Stimulated activated CD4-positive, alpha-beta T cell treated with anti-CD3 and anti-CD28 coated beads, Interleukin-2, amount 100 ng/mL, for 48 hours (primary cell): ENCODE data around the gene FAAP20.

ENCODE experiments used
- DNase-seq, 2 donors: peaks; one replicate each; pipeline ENCODE4 v3.0.0-alpha.2; 2020

Gene FAAP20

DNA sequence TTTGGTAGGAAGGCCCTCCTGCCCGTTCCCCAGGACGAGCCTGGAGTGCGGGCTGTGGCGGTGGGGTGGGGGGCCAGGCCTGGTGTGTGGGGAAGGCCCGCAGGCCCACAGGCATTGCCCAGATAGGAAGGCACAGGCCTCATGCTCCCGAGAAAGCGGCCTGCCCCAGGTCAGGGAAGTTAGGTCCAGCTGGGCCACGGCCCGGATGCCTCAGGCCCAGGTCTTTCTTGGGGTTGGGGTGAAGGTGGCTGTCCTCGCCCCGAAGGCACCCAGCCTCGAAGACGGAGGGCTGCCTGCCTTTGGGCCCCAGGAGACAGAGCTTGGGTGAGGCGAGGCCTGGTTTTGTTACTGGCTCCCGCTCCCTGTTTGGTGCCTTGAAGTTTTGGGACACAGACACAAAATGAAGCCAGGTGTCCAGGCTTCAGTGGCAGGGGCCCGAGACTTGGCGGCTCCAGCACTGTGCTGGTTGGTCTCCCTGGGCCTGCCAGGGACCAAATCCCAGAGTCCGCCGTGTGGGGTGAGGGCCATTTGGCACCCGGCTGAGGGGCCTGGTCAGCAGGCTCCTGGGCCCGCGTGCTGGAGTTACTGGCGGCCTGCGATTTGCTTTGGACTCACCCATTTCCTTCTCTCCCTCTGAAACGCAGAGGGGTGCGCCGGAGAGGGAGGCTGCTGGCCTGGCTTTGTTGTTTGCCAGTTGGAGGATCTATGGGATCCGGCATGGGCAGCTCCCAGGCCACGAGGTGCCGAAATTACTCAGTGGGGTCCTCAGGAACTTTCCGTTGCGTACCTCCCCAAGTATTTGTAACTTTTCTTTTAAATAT is 35.5 kb upstream of the FAAP20 start:
- no peak for DNase-seq

DNA sequence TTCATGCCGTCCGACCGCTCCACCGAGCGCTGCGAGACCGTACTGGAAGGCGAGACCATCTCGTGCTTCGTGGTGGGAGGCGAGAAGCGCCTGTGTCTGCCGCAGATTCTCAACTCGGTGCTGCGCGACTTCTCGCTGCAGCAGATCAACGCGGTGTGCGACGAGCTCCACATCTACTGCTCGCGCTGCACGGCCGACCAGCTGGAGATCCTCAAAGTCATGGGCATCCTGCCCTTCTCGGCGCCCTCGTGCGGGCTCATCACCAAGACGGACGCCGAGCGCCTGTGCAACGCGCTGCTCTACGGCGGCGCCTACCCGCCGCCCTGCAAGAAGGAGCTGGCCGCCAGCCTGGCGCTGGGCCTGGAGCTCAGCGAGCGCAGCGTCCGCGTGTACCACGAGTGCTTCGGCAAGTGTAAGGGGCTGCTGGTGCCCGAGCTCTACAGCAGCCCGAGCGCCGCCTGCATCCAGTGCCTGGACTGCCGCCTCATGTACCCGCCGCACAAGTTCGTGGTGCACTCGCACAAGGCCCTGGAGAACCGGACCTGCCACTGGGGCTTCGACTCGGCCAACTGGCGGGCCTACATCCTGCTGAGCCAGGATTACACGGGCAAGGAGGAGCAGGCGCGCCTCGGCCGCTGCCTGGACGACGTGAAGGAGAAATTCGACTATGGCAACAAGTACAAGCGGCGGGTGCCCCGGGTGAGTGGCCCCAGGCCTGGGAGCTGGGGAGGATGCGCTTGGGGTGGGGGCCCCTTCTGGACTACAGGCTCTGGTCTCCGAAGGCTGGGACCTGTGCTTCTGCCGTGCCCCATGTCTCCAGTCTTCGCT is 34.7 kb upstream of the FAAP20 start:
- DNase-seq: peak in 1 of 2 donors; percentile 52

DNA sequence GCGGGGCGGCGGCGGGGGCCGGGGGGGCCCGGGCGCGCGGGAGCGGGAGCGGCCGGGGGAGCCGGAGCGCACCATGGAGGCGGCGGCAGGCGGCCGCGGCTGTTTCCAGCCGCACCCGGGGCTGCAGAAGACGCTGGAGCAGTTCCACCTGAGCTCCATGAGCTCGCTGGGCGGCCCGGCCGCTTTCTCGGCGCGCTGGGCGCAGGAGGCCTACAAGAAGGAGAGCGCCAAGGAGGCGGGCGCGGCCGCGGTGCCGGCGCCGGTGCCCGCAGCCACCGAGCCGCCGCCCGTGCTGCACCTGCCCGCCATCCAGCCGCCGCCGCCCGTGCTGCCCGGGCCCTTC is 34.1 kb upstream of the FAAP20 start:
- DNase-seq: no peak

DNA sequence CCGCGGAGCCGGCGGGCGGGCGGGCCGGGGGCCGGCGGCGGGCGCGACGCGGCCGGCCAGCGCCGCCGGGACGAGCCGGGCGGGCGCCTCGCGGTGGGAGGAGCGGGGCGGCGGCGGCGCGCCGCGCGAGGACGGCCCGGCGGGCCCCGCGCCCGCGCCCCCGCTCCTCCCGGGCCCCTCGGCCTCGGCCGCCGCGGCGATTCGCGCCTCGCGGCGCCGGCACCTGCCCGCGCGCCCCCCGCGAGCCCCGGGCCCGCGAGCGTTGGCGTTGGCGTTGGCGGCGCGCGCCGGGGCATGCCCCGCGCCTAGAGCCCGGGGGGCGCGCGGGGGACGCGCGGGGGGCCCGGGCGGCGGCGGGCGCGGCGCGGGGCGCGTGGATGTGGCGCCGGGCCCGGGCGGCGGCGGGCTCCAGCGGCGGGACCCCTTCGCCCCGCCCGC is 33.6 kb upstream of the FAAP20 start, which contains the start of gene SKI:
SKI (plus strand) TSS at position 163 of the 438 bp plus-strand sequence. CDS start 448 bp downstream, outside the sequence.
- DNase-seq: no peak

DNA sequence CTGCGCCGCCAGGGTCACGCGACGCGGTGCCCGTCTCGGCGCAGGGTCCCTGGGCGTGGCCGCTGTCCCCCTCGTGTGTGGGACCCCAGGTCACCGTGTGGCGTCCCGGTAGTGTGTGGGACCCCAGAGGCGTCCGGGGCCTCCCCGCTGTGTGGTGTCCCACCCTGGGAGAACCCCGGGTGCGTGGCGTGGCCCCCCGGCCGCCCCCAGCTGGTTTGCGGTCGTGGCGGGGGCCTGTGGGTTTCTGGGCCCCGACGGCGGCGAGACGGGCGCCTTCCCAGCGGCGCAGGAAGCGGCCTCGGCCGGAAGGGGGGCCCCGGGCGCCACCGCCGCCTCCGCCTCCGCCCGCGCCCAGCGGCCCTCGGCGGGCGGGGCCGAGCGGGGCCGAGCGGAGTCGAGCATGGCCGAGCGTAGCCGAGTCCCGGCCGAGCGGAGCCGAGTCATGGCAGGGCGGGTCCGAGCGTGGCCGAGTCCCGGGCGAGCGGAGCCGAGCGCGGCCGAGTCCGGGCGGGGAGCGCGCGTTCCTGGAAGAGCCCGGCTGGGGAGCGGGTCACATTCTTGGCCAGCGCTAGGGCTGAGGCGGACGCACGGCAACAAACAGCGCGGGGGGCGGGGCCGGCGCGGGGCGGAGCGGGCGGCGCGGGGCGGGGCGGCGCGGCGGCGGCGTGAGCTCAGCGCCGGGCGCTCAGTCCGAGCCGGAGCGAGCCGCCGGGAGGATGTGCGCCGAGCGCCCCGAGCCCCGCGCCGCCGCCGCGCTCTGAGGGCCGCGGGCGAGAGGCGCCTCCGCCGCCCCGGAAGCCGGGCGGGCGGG is 33.0 kb upstream of the FAAP20 start:
- DNase-seq: peak; percentile 96 to 97

DNA sequence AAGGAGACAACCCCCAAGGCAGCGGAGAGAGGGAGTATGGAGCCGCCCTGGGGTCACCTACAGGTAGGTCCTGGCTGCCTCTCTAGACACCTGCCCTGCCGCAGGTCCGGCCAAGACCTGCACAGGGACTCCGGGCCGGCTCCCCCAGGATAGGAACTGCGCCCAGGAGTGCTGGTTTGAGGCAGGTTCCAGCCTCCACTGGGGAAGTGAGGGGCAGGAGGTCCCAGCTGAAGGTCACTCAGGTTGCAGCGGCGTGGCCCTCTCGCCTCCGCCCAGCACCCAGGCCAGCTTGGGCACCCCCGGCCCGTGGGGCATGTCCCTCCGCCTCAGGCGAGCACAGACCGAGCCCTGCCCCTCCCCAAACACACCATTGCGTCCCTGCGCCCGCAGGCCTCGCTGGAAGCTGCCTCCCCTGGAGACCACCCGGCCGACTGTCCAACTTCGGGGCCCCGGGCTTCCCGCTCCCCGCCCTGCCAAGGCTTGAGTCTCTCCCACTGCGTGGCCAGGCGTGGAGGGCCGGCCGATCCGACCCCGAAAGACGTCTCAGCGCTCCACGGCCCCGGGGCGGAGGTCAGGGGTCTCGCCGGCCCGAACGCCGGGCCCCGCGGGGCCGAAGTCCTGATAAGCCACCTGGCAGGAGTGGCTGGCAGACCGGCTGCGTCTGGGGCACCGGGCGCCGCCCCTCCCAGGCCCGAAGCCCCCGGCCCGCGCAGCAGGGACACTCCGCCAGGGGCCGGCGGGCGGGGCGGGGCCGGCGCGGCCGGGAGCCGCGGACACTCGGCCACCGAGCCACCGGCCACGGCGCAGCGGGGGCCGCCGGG is 32.2 kb upstream of the FAAP20 start:
- DNase-seq: no peak

DNA sequence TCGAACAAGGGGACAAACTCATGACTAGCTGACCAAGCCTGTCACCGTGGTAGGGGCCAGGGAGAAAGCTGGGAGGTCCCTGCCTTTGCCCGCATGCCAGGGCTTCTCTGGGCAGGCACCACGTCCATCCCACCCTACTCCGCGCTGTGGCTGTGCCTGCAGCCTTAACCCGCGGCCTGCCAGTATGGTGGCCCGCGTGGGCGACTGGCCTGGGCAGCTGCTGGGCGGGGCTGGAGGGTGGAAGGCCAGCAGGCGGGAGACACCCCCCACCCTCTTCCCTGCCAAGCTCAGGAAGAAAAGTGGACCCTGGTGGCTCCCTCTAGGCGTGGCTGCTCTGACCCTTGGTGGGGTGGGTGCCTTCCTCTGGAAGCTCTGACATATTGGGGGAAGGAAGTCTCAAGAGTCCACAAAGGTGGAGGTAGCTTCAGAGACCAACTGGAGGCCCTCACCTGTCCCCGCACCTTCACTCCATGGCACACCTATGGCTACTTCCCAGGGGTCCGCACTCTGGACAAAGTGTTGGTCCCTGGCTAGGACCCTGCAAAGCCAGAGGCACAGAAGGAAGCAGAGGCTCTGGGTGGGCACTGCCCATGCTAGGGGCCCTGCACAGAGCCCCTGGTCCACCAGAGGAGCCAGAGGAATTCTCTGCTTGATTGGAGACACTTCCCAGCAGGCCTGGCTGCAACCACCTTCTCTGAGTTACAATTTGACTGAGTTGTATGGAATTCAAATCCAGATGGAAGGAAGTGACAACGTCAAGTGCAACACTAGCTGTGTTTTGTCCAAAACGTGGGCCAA is 30.3 kb upstream of the FAAP20 start:
- no peak for DNase-seq

DNA sequence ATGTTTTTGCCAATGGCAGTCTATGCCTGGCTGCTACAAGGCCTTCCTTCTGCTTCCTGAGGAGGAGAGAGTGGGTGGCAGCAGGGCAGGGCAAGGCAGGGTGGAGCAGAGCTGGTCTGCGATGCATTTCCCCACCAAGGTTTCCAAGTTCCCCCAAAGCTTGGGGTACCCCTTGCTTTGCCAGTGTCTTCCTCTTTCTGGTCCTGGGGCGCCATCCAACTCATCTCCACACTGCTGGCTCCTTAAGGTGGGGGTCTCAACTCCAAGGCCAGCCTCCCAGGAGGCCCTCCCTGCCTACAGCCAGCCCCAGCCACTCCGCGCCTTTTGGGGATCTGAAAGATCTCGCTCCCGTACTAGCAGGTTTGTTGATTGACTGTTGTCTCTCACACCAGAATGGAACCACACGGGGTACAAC is 29.6 kb upstream of the FAAP20 start:
- no peak for DNase-seq

DNA sequence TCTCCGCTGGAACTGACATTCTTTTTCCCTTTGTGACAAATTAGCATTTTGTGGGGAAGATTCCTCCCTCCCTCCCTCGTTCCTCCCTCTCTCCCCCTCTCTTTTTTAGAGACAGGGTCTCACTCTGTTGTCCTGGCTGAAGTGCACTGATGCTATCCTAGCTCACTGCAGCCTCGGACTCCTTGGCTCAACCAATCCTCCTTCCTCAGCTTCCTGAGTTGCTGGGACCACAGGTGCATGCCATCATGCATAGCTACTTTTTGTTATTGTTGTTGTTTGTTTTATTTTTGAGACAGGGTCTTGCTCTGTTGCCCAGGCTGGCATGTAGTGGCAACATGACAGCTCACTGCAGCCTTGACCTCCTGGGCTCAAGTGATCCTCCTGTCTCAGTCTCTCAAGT is 26.7 kb upstream of the FAAP20 start:
- no peak for DNase-seq

DNA sequence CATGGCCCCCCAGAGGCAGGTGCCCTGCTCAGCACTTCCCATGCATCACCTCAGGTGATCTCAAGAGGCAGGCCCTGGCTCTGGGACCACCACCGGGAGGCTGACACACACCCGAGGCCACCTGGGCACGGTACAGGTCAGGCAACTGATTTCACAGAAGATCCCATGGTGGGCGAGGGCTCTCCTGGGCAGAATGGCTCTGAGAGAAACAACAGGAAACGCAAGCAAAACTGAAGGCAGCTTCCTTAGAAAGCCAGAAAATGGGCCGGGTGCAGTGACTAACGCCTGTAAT is 22.1 kb upstream of the FAAP20 start:
- DNase-seq: no peak

DNA sequence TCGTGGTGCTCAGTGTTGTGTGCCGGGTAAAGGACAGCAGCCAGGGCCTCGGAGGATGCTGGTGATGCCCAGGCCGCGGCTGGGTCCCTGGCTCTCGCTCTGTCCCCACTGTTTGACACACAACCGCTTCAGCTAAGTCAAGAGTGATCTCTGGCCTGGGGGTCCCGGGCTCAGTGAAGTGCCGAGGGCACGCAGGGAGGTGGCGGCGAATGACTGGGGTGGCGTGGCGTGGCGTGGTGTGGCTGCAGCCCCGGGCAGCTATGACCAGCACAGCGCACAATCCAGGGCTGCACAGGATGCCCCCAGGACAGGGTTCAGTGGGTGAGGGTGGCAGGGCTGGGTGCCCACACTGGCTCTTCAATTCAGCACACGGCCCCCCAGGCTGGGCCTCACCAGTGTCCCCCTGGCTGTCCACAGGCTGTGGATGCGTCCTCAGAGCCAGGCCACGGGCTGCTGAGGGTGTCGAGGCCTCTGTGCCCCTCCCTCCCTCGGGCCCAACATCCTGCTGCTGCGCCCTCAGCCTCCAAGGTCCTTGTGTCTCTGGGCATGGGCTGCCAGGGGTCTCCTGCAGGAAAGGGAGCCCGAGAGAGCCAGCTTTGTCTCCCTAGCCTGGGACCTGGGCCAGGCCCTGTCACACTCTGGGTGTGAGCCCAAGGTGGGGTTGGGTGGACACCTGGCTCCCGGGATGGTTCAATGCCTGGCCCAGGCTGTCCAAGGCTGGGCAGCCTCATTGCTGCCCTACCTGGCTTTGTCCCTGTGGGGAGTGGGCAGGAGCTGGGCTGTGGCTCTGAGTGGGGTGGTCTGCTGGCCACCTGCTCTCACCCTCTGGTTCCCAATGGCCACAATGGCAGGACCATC is 21.6 kb upstream of the FAAP20 start:
- DNase-seq: no peak

DNA sequence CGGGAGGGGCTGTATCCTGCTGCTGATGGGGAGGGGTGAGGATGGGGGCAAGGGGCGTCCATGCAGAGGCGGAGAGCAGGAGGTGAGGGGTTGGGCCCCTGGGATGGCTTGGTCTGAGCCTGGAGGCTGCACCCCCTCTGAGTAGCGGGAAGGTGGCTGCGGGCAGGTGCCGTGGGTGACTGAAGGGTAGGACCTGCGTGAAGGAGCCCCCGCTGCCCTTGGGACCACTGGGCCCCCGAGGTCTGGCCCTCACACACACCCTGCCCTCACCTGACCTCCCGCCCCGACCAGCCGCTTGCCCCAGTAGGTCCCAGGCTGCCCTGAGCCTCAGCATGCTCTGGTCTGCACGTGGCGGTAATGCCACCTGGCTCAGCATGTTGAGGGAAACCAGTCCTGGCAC is 20.8 kb upstream of the FAAP20 start:
- DNase-seq: no peak

DNA sequence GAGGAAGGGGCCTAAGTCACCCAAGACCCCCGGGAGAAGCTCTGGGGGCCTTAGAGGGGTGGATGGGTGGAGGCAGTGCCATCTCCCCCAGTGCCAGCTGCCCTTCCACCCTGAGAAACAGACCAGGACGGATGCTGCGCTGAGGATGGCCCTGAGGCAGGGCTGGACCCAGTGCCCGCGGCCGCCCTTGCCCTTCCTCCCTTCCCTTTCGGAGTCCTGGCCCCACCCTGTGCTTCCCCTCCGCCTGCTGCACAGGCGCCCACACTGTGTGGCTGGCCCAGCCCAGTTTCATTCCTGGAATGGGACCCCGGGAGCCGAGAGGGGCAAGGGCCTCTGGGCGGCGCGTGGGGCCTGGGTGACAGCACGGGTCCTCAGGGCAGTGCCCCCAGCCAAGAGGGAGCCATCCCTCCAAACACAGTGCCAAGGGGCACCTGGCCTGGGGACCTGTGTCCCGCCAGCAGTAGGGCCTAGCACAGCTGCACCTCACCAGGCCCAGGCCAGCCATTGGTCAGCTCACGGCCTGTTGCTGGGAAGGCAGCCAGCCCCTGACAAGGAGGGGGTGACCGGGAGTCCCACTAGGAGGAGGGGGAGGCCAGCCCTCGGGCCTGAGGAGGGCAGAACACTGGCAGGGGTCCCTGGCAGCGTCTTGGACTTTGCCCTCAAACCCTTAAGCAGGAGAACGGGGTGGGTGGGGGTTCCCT is 20.1 kb upstream of the FAAP20 start:
- no peak for DNase-seq

DNA sequence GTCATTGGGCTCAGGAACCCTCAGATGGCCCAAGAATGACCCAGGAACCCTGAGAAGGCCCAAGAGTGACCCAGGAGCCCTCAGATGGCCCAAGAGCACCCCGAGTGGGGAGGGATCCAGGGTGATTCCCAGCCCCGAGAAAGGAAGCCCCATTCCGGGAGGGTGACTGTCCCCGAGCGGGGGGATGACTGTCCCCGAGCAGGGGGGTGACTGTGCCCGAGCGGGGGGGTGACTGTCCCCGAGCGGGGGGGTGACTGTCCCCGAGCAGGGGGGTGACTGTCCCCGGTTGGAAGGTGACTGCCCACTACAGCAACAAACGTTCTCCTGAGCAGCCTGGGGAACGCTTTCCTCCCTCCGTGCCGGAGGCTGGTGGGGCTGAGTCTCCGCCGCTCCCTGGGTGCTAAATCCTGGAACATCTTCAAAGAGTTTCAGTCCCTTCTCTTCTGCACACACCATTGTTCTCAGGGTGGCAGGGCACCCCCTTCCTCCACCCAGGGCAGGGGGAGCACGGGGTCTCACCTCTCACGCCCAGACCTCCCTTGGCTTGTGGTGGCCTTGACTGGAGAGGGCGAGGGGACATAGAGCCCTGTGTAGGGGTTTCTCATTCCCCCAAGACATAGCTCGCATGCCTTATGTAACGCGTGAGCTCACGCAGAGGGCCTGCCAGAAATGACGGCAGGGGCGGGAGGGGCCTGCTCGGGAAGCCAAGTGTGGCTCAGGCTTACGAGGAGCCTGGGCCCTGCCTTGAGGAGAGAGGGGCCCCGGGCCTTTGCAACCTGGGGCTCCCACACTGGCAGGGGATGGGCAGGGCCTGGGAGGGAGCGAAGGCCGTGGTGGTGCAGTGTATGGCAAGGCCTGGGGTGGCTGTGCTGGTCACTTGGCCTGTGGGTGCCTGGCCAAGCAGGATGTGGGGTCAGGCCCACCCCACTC is 19.3 kb upstream of the FAAP20 start:
- no peak for DNase-seq

DNA sequence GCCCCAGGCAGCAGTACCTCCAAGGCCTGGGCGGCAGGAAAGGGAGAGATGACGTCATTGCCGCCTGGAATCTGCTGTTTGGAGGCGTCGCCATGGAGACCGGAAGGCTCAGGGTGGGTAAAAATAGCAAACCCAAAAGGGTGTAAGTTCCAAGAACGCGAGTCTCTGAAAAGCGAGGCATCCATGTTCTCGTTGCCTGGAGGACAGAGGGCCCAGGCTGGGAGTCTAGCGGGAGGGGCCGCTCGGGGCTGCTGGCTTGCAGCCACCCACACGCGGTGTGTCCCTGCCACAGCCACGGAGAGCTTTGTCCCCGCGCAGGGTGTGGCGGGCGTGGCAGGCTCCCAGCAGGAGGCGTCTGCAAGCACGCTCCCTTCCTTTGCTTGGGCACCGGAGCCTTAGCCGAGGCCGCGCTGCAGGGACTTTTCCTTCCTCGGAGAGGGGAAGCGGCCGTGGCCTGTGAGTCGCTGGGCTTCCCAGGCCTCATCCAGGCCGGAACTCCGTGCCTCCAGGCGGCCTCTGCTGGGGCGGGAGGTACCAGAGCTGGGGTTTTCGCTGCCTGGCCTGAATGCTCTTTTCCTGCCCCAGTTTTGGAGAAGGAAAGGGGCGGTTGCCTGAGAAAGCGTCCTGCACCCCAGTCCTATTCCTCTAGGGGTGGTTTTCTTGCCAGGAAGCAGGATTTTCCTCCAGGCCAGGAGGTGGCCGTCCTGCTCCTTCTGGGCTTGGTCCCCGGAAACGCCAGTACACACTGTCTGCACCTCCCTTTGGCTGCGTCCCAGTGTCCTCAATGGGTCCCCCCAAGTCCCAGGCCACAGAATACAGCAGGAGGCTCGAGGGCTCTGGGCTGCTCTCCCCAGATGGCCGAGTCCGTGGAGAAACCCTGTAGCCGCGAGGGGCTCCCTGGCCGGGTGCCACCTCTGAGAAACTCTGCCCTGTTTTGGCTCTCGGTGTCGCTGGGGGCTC is 18.2 kb upstream of the FAAP20 start:
- no peak for DNase-seq

DNA sequence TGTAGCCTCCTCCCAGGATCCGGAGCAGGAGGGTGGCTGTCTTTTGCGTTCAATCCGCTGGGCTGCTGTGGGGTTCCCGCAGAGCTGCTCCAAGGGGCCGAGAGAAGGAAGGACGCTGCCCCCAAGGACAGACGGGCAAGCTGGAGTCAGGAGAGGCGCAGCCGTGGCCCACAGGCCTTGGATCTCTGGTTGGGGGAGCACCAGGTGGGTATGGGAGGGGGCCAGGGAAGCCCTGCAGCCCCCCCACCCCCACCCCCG is 17.6 kb upstream of the FAAP20 start:
- no peak for DNase-seq

DNA sequence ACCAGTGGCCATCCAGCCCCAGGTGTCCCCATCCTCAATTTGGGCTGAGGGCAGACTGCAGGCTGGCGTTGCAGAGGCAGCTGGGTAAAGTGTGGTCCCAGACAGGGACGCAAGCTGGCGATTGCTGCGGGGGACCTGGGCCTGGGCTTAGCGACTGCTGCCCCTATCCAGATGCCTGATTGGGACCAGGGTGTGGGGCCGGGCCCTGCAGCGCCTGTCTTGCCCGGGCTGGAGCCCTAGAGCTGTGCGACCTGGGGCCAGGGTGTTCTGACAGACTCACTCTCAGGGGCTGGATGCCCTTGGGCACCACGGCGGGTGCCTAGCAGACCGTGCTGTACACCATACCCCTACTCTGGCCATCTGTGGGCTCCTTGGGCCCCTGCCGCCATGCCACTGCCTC is 16.2 kb upstream of the FAAP20 start:
- no peak for DNase-seq

DNA sequence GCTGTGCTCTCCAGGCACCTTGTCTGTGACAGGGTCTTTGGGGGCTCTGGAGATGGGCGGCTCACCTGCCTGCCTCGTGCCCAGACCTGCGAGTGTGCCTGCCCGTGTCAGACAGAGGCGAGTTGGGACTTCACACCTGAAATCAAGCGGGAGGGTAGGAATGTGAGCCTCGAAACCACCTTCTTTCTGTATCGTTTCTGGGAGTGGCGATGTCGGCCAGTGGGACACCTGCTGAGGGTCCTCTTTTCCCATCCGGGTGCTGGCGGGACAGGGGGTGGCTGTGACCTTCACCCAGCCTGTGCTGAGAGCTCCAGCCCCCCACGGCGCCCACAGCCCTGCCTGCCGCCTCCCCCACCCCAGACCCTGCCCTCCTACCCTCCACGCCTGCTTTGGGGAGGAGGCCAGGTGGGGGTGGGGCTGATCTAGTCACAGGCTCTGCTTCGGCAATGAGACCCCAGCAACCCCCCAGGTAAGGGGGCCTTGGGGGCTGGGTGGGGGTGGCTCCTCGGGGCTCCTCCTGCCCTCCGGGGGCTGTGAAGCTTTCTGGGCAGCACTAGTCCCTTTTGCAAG is 15.6 kb upstream of the FAAP20 start:
- DNase-seq: no peak
